ENCODE measurements around the gene OR10C1.

The OR10C1 gene

DNA sequence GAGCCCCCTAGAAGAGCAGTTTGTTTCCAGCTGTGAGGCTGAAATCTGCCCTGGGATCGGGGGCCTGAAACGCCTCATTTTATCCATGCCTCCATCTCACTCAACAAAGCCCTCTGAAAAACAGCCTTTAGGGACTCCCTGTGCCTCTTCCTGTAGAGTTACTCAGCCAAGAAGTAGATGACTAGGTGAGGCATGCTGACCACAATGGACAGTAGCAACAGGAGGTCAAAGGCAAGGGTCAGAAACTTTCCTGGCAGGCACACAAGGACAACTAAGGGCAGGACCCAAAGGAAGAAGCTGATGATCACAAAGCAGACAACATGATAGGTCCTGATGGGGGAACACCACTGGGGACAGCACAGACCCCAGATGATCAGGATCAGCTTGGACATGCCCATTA, 35.9 kb downstream of the OR10C1 start:
- no peak overlapping the region for H3K4me3 ChIP-seq (ENCODE audit: control insufficient read depth, low read depth, low read length)
- TF ChIP-seq CTCF (IDR thresholded peaks at IDR 0.05; ENCODE audit: control insufficient read depth, insufficient read depth, low read depth, low read length, missing control alignments) = no peak
- no peak for DNase-seq (ENCODE audit: low read depth)

DNA sequence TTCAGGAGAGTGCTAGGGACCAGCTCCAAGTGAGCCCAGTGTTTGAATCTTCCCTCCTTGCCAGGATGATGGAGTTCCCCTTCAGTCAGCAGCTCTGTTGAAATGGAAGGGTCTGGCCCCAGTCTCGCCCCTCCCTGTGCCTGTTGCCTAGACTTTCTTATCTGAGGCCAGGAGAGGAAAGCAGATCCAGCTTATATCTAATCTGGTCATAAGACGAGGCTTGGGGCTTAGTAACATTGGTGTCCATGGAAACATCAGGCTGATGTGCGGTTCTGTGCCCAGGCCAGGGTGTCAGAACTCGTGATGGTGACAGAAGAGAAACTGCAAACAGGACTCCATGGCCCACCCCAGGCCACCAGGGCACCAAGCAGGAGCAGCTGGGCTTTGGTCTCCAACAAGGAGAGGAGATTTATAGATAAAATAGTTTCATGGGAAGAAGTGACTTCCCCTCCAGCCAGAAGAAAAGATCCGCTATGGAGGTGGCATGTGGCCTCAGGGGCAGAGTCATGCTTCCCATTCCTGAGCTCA, 38.9 kb downstream of the OR10C1 start:
- H3K4me3 ChIP-seq (ENCODE audit: control insufficient read depth, low read depth, low read length) = no peak overlapping the region
- no peak for TF ChIP-seq CTCF (IDR thresholded peaks at IDR 0.05; ENCODE audit: control insufficient read depth, insufficient read depth, low read depth, low read length, missing control alignments)

GRCh38 chr6:29478740-29479139, 39.6 kb downstream of the OR10C1 start:
- H3K4me3 ChIP-seq (ENCODE audit: control insufficient read depth, low read depth, low read length) = no peak overlapping the region
- no peak for TF ChIP-seq CTCF (IDR thresholded peaks at IDR 0.05; ENCODE audit: control insufficient read depth, insufficient read depth, low read depth, low read length, missing control alignments)
- no peak for DNase-seq (ENCODE audit: low read depth)

More for the DNA sequence above, 38.9 kb downstream of the OR10C1 start:
- DNase-seq (ENCODE audit: low read depth) = no peak

- DNase-seq (ENCODE audit: low read depth) = no peak
- no peak for TF ChIP-seq CTCF (IDR thresholded peaks at IDR 0.05; ENCODE audit: control insufficient read depth, insufficient read depth, low read depth, low read length, missing control alignments)
- H3K4me3 ChIP-seq (ENCODE audit: control insufficient read depth, low read depth, low read length) = no peak overlapping the region
Measured at GRCh38 chr6:29479560-29479959, 40.5 kb downstream of the OR10C1 start.

GRCh38 chr6:29483186-29483585, 44.1 kb downstream of the OR10C1 start:
- TF ChIP-seq CTCF (IDR thresholded peaks at IDR 0.05; ENCODE audit: control insufficient read depth, insufficient read depth, low read depth, low read length, missing control alignments) = no peak
- no peak overlapping the region for H3K4me3 ChIP-seq (ENCODE audit: control insufficient read depth, low read depth, low read length)
- no peak for DNase-seq (ENCODE audit: low read depth)

GRCh38 chr6:29483735-29484134, 44.6 kb downstream of the OR10C1 start:
- H3K4me3 ChIP-seq (ENCODE audit: control insufficient read depth, low read depth, low read length) = no peak overlapping the region
- no peak for DNase-seq (ENCODE audit: low read depth)
- TF ChIP-seq CTCF (IDR thresholded peaks at IDR 0.05; ENCODE audit: control insufficient read depth, insufficient read depth, low read depth, low read length, missing control alignments) = no peak

DNA sequence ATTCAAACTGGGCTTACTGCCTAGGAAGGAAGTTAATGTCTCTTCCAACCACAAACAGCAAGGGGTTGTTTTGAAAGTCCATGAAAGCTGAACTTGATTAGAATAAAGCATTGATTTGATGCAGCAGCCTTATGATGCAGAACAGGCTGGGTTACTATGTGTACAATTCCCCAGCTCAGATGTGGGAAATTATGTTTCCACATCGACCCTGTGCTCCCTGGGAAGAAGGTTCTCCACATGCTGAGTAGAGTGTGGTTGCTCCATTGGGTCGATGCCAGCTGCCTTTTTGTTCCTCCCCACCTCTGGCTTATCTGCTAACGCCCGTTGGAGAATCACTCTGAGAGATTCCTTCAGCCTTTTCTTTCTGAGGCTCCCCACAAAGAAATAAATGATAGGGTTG, 47.5 kb downstream of the OR10C1 start:
- no peak for DNase-seq (ENCODE audit: low read depth)
- no peak overlapping the region for H3K4me3 ChIP-seq (ENCODE audit: control insufficient read depth, low read depth, low read length)
- TF ChIP-seq CTCF (IDR thresholded peaks at IDR 0.05; ENCODE audit: control insufficient read depth, insufficient read depth, low read depth, low read length, missing control alignments) = no peak

Data from AG09309 (cell line).